SU-DHL-6 (cell line): ENCODE data around the gene SLC8A3.

Experiments used
- EZH2phosphoT487 ChIP-seq: fragments of 200-600 bp; sonication (generic), shearing (Covaris generic); conservative IDR thresholded peaks from 2 replicates; pipeline ENCODE4 v1.6.1; 2018; ENCODE audit warnings: mild to moderate bottlenecking, antibody characterized with exemption, low read length, moderate library complexity, mixed read lengths
- TF ChIP-seq, protein P1 (sequence below): fragments of 200-600 bp; sonication (generic); IDR thresholded peaks from one replicate; pipeline ENCODE4 v1.5.1; 2017; ENCODE audit warnings: antibody characterized with exemption, mild to moderate bottlenecking, low read length, moderate library complexity; ENCODE audit not compliant: insufficient read depth, poor library complexity, severe bottlenecking

- TF ChIP-seq, protein P1, sequence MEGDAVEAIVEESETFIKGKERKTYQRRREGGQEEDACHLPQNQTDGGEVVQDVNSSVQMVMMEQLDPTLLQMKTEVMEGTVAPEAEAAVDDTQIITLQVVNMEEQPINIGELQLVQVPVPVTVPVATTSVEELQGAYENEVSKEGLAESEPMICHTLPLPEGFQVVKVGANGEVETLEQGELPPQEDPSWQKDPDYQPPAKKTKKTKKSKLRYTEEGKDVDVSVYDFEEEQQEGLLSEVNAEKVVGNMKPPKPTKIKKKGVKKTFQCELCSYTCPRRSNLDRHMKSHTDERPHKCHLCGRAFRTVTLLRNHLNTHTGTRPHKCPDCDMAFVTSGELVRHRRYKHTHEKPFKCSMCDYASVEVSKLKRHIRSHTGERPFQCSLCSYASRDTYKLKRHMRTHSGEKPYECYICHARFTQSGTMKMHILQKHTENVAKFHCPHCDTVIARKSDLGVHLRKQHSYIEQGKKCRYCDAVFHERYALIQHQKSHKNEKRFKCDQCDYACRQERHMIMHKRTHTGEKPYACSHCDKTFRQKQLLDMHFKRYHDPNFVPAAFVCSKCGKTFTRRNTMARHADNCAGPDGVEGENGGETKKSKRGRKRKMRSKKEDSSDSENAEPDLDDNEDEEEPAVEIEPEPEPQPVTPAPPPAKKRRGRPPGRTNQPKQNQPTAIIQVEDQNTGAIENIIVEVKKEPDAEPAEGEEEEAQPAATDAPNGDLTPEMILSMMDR: no peak
- no peak for TF ChIP-seq EZH2phosphoT487
Observed at GRCh38 chr14:70023871-70024270, 164.9 kb downstream of the SLC8A3 start.
